ENCODE data around the gene UTP18. TPM values are rescaled to one million over a fixed set of nuclear protein-coding genes. Genes with fewer than 3 reads are reported as not detected.

UTP18 gene
- total RNA-seq, 5 donors from 2014 or later (not counting 1 experiment from before 2014, with no cell fraction given) = 36.4 to 47.7 (median 39.7) TPM

DNA sequence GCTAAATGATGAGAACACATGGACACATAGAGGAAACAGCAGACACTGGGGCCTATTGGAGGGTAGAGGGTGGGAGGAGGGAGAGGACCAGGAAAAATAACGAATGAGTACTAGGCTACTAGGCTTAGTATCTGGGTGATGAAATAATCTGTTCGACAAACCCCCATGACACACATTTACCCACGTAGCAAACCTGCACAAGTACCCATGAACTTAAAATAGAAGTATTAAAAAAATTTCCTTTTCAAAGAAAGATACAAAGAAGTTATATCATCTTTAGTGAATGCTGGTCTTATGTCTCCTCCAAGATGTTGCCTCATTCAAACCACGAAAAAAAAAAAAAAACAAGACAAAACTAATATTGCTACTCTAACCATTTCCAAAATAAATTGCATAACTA is 32.2 kb upstream of the UTP18 start:
- peaks cover 34 to 46% (median 44%) of the 10 kb centered on the region in 3 donors for H3K4me1 Mint-ChIP-seq
- H3K4me3 Mint-ChIP-seq = no peak overlapping the region
- H3K9me3 ChIP-seq = no peaks in the 10 kb centered on the region
- H3K4me1 ChIP-seq (ENCODE audit: control insufficient read depth in 1 of 2, extremely low read depth in 1 of 2, insufficient read depth in 2 of 2, low read length in 2 of 2) = peaks cover 0 to 6% of the 10 kb centered on the region in 2 experiments
- peaks cover 0 to 11% of the 10 kb centered on the region in 2 donors for H3K36me3 ChIP-seq (ENCODE audit: control insufficient read depth in 2 of 2, extremely low read depth in 1 of 2, insufficient read depth in 1 of 2, low read length in 1 of 2)
- no peaks in the 10 kb centered on the region for H3K9me3 Mint-ChIP-seq
- ATAC-seq (replicated peaks in 1 of 4) (no peak), DNase-seq (no peak)
- H3K27me3 ChIP-seq (replicated peaks in 1 of 2; ENCODE audit: control insufficient read depth in 2 of 2, extremely low read depth in 1 of 2, insufficient read depth in 2 of 2, low read length in 1 of 2) = no peaks in the 10 kb centered on the region
- no peak overlapping the region for H3K4me3 ChIP-seq (ENCODE audit: control insufficient read depth in 1 of 2, extremely low read depth in 1 of 2, low read length in 1 of 2)
- H3K27ac ChIP-seq (ENCODE audit: low read length) = no peak overlapping the region
- no peaks in the 10 kb centered on the region for H3K27me3 Mint-ChIP-seq
- H3K27ac Mint-ChIP-seq = no peak overlapping the region
- ChIA-PET POLR2A (interaction anchor here in 1 of 2 donors (0.6 to 0.7 kb wide), 4 partner anchors 12 to 411 kb away, joined by 3 to 10 read pairs (median 4); no protein-coding TSS in a partner anchor), CTCF (interaction anchor here in 1 of 2 donors (0.5 kb wide), 1 partner anchor 54 kb away, joined by 3 read pairs; no protein-coding TSS in a partner anchor)
- whole genome bisulfite sequencing (ENCODE audit: insufficient coverage) = no CpG with 5 or more reads among the region's 4 CpGs
- H3K36me3 Mint-ChIP-seq = peaks cover 20% of the 10 kb centered on the region

DNA sequence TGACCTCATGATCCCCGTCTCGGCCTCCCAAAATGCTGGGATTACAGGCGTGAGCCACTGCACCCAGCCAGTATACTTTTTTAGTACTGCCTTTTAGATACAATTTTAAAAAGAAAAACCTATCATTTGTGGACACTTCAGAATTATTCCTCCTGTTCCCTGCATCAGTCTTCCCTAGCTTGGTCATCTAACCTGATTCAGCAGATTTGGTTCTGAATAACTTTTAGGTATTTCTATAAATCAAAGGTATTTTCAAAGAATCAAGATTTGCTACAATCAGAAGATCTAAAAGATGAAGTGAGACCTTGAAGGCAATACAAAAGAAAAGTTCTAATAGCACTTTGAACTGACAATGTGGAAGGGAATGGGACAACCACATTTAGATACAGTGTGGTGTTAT is 30.5 kb upstream of the UTP18 start:
- Mint-ChIP-seq H3K36me3 (peaks cover 12% of the 10 kb centered on the region), H3K9me3 (no peaks in the 10 kb centered on the region), H3K27ac (peak overlapping the region in 1 of 2 donors; percentile 54), H3K4me1 (peaks cover 36 to 44% (median 41%) of the 10 kb centered on the region in 3 donors), H3K27me3 (no peaks in the 10 kb centered on the region), H3K4me3 (no peak overlapping the region)
- Histone ChIP-seq H3K27ac (ENCODE audit: low read length) (no peak overlapping the region), H3K27me3 (replicated peaks in 1 of 2; ENCODE audit: control insufficient read depth in 2 of 2, extremely low read depth in 1 of 2, insufficient read depth in 2 of 2, low read length in 1 of 2) (no peaks in the 10 kb centered on the region), H3K4me3 (ENCODE audit: control insufficient read depth in 1 of 2, extremely low read depth in 1 of 2, low read length in 1 of 2) (no peak overlapping the region), H3K9me3 (no peaks in the 10 kb centered on the region), H3K4me1 (ENCODE audit: control insufficient read depth in 1 of 2, extremely low read depth in 1 of 2, insufficient read depth in 2 of 2, low read length in 2 of 2) (peaks cover 0 to 6% of the 10 kb centered on the region in 2 experiments), H3K36me3 (ENCODE audit: control insufficient read depth in 2 of 2, extremely low read depth in 1 of 2, insufficient read depth in 1 of 2, low read length in 1 of 2) (peaks cover 0 to 2% of the 10 kb centered on the region in 2 donors)
- 100% methylated on average over 3 of the region's 3 CpGs for WGBS (ENCODE audit: insufficient coverage)
- CTCF ChIA-PET = no interaction called here
- POLR2A ChIA-PET = interaction anchor here in 1 of 2 donors (0.6 kb wide), 1 partner anchor 222 kb away, joined by 3 read pairs; no protein-coding TSS in a partner anchor
- ATAC-seq (replicated peaks in 1 of 4) (no peak), DNase-seq (no peak)

DNA sequence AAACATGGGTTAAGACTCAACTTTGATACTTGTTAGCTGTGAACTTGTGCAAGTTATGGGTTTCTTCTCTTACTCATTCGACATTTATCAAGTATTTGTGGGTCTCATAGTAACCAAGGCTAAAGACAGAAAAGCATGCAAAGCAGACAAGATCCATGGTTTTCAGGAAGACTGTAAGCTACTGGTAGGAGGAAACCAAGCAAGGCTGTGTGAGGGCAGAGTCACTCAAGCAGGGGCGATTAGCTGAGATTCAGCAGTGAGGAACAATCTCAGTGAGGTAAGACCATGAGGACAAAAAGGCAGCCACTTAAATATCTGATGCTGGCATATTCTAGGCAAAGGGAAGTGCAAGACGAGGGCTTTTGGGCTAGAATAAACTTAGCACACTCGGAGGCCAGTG is 30.0 kb upstream of the UTP18 start:
- Mint-ChIP-seq H3K27ac (peak overlapping the region; percentile 9 to 54), H3K4me3 (no peak overlapping the region), H3K27me3 (no peaks in the 10 kb centered on the region), H3K9me3 (no peaks in the 10 kb centered on the region), H3K36me3 (peaks cover 9% of the 10 kb centered on the region), H3K4me1 (peaks cover 34 to 42% (median 37%) of the 10 kb centered on the region in 3 donors)
- ATAC-seq (replicated peaks in 1 of 4) (no peak), DNase-seq (no peak)
- WGBS (ENCODE audit: insufficient coverage) = 94% methylated on average over 3 of the region's 4 CpGs
- ChIA-PET CTCF (no interaction called here), POLR2A (no interaction called here)
- no peak overlapping the region for H3K27ac ChIP-seq (ENCODE audit: low read length)
- no peaks in the 10 kb centered on the region for H3K9me3 ChIP-seq
- no peak overlapping the region for H3K4me3 ChIP-seq (ENCODE audit: control insufficient read depth in 1 of 2, extremely low read depth in 1 of 2, low read length in 1 of 2)
- no peaks in the 10 kb centered on the region for H3K27me3 ChIP-seq (replicated peaks in 1 of 2; ENCODE audit: control insufficient read depth in 2 of 2, extremely low read depth in 1 of 2, insufficient read depth in 2 of 2, low read length in 1 of 2)
- peaks cover 0 to 2% of the 10 kb centered on the region in 2 donors for H3K36me3 ChIP-seq (ENCODE audit: control insufficient read depth in 2 of 2, extremely low read depth in 1 of 2, insufficient read depth in 1 of 2, low read length in 1 of 2)
- peaks cover 0 to 6% of the 10 kb centered on the region in 2 experiments for H3K4me1 ChIP-seq (ENCODE audit: control insufficient read depth in 1 of 2, extremely low read depth in 1 of 2, insufficient read depth in 2 of 2, low read length in 2 of 2)

GRCh38 chr17:51231999-51232398 is 28.3 kb upstream of the UTP18 start:
- Histone ChIP-seq H3K9me3 (no peaks in the 10 kb centered on the region), H3K27me3 (replicated peaks in 1 of 2; ENCODE audit: control insufficient read depth in 2 of 2, extremely low read depth in 1 of 2, insufficient read depth in 2 of 2, low read length in 1 of 2) (no peaks in the 10 kb centered on the region), H3K4me3 (ENCODE audit: control insufficient read depth in 1 of 2, extremely low read depth in 1 of 2, low read length in 1 of 2) (no peak overlapping the region), H3K36me3 (ENCODE audit: control insufficient read depth in 2 of 2, extremely low read depth in 1 of 2, insufficient read depth in 1 of 2, low read length in 1 of 2) (peaks cover 0 to 2% of the 10 kb centered on the region in 2 donors), H3K27ac (ENCODE audit: low read length) (no peak overlapping the region), H3K4me1 (ENCODE audit: control insufficient read depth in 1 of 2, extremely low read depth in 1 of 2, insufficient read depth in 2 of 2, low read length in 2 of 2) (peaks cover 0 to 3% of the 10 kb centered on the region in 2 experiments)
- no CpG with 5 or more reads among the region's 4 CpGs for WGBS (ENCODE audit: insufficient coverage)
- Mint-ChIP-seq H3K4me1 (peaks cover 37 to 44% (median 44%) of the 10 kb centered on the region in 3 donors), H3K4me3 (no peak overlapping the region), H3K36me3 (peaks cover 9% of the 10 kb centered on the region), H3K27me3 (no peaks in the 10 kb centered on the region), H3K9me3 (no peaks in the 10 kb centered on the region), H3K27ac (no peak overlapping the region)
- DNase-seq = no peak
- no peak for ATAC-seq (replicated peaks in 1 of 4)
- ChIA-PET CTCF (no interaction called here), POLR2A (no interaction called here)

GRCh38 chr17:51234162-51234561 is 26.2 kb upstream of the UTP18 start:
- H3K27ac ChIP-seq (ENCODE audit: low read length) = no peak overlapping the region
- no CpG with 5 or more reads among the region's 6 CpGs for WGBS (ENCODE audit: insufficient coverage)
- H3K4me1 ChIP-seq (ENCODE audit: control insufficient read depth in 1 of 2, extremely low read depth in 1 of 2, insufficient read depth in 2 of 2, low read length in 2 of 2) = peaks cover 7 to 13% of the 10 kb centered on the region in 2 experiments
- no peak overlapping the region for H3K27ac Mint-ChIP-seq
- peaks cover 51 to 60% (median 59%) of the 10 kb centered on the region in 3 donors for H3K4me1 Mint-ChIP-seq
- POLR2A ChIA-PET = no interaction called here
- H3K27me3 Mint-ChIP-seq = no peaks in the 10 kb centered on the region
- peaks cover 0 to 2% of the 10 kb centered on the region in 2 donors for H3K36me3 ChIP-seq (ENCODE audit: control insufficient read depth in 2 of 2, extremely low read depth in 1 of 2, insufficient read depth in 1 of 2, low read length in 1 of 2)
- no peak overlapping the region for H3K4me3 Mint-ChIP-seq
- H3K36me3 Mint-ChIP-seq = peaks cover 9% of the 10 kb centered on the region
- ATAC-seq (replicated peaks in 1 of 4) = no peak
- DNase-seq = no peak
- H3K9me3 ChIP-seq = no peaks in the 10 kb centered on the region
- no peaks in the 10 kb centered on the region for H3K27me3 ChIP-seq (replicated peaks in 1 of 2; ENCODE audit: control insufficient read depth in 2 of 2, extremely low read depth in 1 of 2, insufficient read depth in 2 of 2, low read length in 1 of 2)
- CTCF ChIA-PET = no interaction called here
- no peaks in the 10 kb centered on the region for H3K9me3 Mint-ChIP-seq
- H3K4me3 ChIP-seq (ENCODE audit: control insufficient read depth in 1 of 2, extremely low read depth in 1 of 2, low read length in 1 of 2) = no peak overlapping the region

DNA sequence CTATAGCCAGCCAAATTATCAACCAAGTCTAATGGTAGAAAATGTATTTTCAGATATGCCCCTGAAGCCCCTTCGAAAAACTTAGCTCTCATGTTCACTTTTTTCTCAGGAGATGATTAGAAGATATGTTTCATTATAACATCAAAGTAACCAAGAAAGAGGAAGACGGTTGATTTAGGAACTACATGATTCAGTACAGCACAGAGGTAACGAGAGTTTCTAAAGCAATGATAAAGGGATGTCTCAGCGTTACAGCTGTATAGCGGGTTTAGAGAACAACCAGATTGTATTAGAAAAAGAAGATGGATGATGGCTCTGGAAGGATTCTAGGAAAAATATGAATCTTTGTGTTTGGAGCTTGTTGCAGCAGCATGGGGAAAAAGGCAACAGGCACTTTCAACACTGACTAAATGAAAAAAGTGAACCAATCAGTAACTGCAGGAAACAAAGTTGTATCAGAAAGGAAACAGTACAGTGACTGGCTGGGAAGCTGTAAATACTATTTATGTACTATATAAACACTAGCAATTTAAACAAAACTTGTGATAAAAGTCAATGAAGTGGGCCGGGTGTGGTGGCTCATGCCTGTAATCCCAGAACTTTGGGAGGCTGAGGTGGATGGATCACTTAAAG is 22.0 kb upstream of the UTP18 start:
- ChIA-PET POLR2A (interaction anchor here (0.5 to 0.6 kb wide), 2 partner anchors 51 to 1137 kb away, joined by 3 read pairs; no protein-coding TSS in a partner anchor), CTCF (no interaction called here)
- Histone ChIP-seq H3K4me1 (ENCODE audit: control insufficient read depth in 1 of 2, extremely low read depth in 1 of 2, insufficient read depth in 2 of 2, low read length in 2 of 2) (peaks cover 4 to 13% of the 10 kb centered on the region in 2 experiments), H3K27me3 (replicated peaks in 1 of 2; ENCODE audit: control insufficient read depth in 2 of 2, extremely low read depth in 1 of 2, insufficient read depth in 2 of 2, low read length in 1 of 2) (no peaks in the 10 kb centered on the region), H3K27ac (ENCODE audit: low read length) (no peak overlapping the region), H3K36me3 (ENCODE audit: control insufficient read depth in 2 of 2, extremely low read depth in 1 of 2, insufficient read depth in 1 of 2, low read length in 1 of 2) (no peaks in the 10 kb centered on the region), H3K4me3 (ENCODE audit: control insufficient read depth in 1 of 2, extremely low read depth in 1 of 2, low read length in 1 of 2) (no peak overlapping the region), H3K9me3 (no peaks in the 10 kb centered on the region)
- no peaks in the 10 kb centered on the region for H3K27me3 Mint-ChIP-seq
- H3K36me3 Mint-ChIP-seq = peaks cover 2% of the 10 kb centered on the region
- peaks cover 52 to 67% (median 64%) of the 10 kb centered on the region in 3 donors for H3K4me1 Mint-ChIP-seq
- peak overlapping the region; percentile 29 to 60 for H3K27ac Mint-ChIP-seq
- 45% methylated on average over 3 of the region's 6 CpGs for WGBS (ENCODE audit: insufficient coverage)
- H3K9me3 Mint-ChIP-seq = no peaks in the 10 kb centered on the region
- DNase-seq (peak in 1 of 35 experiments; percentile 6), ATAC-seq (replicated peaks in 1 of 4) (peak; percentile 59 to 83 (median 72))
- H3K4me3 Mint-ChIP-seq = peak overlapping the region in 2 of 3 donors; percentile 38 to 50

All from T-cell (primary cell).